Peyer's patch (tissue), 4 donors: ENCODE measurements around the gene ELOVL5. TPM values are rescaled to one million over a fixed set of nuclear protein-coding genes. Genes with fewer than 3 reads are reported as not detected.

ENCODE experiments used
- DNase-seq, 3 donors: peaks; one replicate each; pipeline ENCODE4 v3.0.0-alpha.2; 2017 to 2019
- H3K27ac ChIP-seq, 4 donors: fragments of 200-600 bp; sonication (generic); one replicate each; pipeline ENCODE4 v1.5.1; 2016 to 2019
- H3K27me3 ChIP-seq, 2 donors: fragments of 200-600 bp; sonication (generic); one replicate each; pipeline ENCODE4 v1.5.1; 2019
- H3K36me3 ChIP-seq, 3 donors: fragments of 200-600 bp; sonication (generic); one replicate each; pipeline ENCODE4 v1.5.1; 2016 to 2019
- H3K4me1 ChIP-seq, 4 donors: fragments of 200-600 bp; sonication (generic); one replicate each; pipeline ENCODE4 v1.5.1; 2016 to 2019
- H3K4me3 ChIP-seq, 4 donors: fragments of 200-600 bp; sonication (generic); 1 replicate in 3 of 4; 2 replicates in 1 of 4; pipeline ENCODE4 v1.5.1; 2016 to 2019; ENCODE audit warnings: mild to moderate bottlenecking in 1 of 4
- H3K9me3 ChIP-seq, 4 donors: fragments of 200-600 bp; sonication (generic); one replicate each; pipeline ENCODE4 v1.5.1; 2016 to 2019; ENCODE audit warnings: mild to moderate bottlenecking in 1 of 4
- POLR2A ChIP-seq, 2 donors: fragments of 450-650 bp; IDR thresholded peaks; one replicate each; pipeline ENCODE4 v1.5.1; 2017; ENCODE audit warnings: antibody characterized with exemption in 2 of 2, mild to moderate bottlenecking in 2 of 2, moderate library complexity in 2 of 2
- total RNA-seq, 4 donors: library from RNA; depleted of rRNA; stranded (reverse); fragments of >200 nt; gene quantifications; one replicate each; pipeline ENCODE4 v1.1.0, GENCODE V29; 2016
- TF ChIP-seq, protein P1 (sequence below), 6 experiments: fragments of 450-650 bp in 4 of 6; fragments of 200-600 bp in 2 of 6; sonication (generic) in 1 of 6; IDR thresholded peaks; one replicate each; pipeline ENCODE4 v1.5.1; 2017 to 2019; ENCODE audit warnings: antibody characterized with exemption in 6 of 6, mild to moderate bottlenecking in 3 of 6, moderate library complexity in 1 of 6

The ELOVL5 gene
- total RNA-seq, 4 donors from 2014 or later = 40.3 to 101 (median 78.6) TPM

DNA sequence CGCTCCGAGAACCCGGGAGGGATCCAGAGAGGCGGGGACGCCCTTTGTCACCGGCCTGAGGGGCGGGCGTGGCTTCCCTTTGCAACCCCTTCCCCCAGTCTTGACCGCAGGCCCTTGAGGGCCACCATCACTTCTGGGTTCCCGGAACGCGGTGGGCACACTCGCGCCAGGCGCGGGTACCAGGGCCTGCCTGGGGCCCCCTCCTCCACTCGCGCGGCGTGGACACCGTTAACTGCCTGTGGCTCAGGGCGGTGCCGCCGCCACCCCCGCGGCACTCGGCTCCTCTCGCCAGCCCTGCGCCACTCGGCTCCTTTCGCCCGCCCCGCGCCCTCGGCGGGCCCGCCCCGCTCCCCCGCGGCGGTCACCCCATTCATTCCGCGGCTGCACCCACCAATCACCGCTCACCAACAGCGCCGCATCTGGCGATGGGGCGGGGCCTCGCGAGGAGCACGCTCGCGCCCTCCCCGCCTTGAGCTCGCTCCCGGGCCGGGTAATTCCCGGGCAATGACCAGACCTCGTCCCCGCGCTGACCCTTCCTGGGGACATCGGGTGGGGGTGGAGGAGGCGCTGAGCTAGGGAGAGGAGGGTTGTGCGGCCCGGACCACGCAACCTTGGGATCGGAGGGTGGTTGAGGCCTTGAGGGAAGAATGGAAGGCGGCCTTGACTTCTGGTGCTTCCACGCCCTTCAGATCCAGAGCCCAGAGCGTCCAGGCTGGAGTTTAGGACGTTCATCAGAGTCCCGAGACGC, 10.5 kb upstream of the ELOVL5 start:
- Histone ChIP-seq H3K36me3 (no peaks in the 10 kb centered on the region), H3K4me1 (peaks cover 0 to 13% (median 5%) of the 10 kb centered on the region in 4 donors), H3K27me3 (no peaks in the 10 kb centered on the region), H3K27ac (peak overlapping the region; percentile 88 to 98 (median 94)), H3K4me3 (peak overlapping the region; percentile 51 to 75 (median 66)), H3K9me3 (no peaks in the 10 kb centered on the region)
- peak; percentile 68 to 80 for TF ChIP-seq POLR2A (IDR thresholded peaks at IDR 0.05)
- TF ChIP-seq, protein P1, sequence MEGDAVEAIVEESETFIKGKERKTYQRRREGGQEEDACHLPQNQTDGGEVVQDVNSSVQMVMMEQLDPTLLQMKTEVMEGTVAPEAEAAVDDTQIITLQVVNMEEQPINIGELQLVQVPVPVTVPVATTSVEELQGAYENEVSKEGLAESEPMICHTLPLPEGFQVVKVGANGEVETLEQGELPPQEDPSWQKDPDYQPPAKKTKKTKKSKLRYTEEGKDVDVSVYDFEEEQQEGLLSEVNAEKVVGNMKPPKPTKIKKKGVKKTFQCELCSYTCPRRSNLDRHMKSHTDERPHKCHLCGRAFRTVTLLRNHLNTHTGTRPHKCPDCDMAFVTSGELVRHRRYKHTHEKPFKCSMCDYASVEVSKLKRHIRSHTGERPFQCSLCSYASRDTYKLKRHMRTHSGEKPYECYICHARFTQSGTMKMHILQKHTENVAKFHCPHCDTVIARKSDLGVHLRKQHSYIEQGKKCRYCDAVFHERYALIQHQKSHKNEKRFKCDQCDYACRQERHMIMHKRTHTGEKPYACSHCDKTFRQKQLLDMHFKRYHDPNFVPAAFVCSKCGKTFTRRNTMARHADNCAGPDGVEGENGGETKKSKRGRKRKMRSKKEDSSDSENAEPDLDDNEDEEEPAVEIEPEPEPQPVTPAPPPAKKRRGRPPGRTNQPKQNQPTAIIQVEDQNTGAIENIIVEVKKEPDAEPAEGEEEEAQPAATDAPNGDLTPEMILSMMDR (IDR thresholded peaks at IDR 0.05) = no peak
- peak; percentile 94 to 98 (median 97) for DNase-seq

- peak in 2 of 3 donors; percentile 60 to 75 for DNase-seq
- Histone ChIP-seq H3K4me3 (peak overlapping the region; percentile 51 to 75 (median 66)), H3K36me3 (no peaks in the 10 kb centered on the region), H3K27ac (peak overlapping the region; percentile 88 to 98 (median 94)), H3K4me1 (peaks cover 0 to 13% (median 5%) of the 10 kb centered on the region in 4 donors), H3K27me3 (no peaks in the 10 kb centered on the region), H3K9me3 (no peaks in the 10 kb centered on the region)
- TF ChIP-seq POLR2A (IDR thresholded peaks at IDR 0.05) = no peak
These were observed 9.8 kb upstream of the ELOVL5 start for GRCh38 chr6:53358440-53359094.

DNA sequence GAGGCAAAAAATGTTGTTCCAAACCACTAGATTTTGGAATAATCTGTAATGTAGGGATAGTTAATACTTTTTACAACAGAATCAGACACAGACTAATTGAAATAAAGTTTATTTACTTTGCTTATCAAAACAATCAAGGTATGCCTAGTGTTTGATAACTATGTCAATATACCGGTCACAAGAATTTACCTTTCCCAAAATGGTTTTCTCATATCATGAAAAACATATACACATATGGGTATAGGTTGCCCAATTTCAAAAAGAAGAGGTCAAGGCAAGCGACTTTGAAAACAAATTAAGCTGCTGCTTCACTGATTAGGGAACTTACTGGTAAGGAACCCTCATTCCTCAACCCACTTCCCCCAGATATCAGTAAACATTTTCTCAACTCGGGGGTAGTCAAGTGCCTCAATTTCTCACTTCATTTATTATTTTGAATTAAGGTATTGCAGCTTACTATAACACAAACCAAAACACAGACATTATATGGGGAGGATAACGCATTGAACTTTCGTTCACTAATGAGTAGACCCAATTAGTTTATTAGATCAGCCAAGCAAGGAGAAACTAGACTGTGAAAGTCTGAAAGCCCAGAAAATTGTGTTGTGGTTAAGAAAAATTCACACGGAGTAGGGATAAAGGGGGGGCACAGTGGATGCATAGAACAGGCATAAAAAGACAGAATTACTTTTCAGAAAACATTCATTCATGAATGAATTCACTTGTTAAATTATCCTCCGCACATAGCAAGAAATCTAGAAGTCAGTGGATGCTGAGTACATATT, 9.0 kb upstream of the ELOVL5 start:
- H3K27ac ChIP-seq = peak overlapping the region; percentile 88 to 98 (median 94)
- H3K27me3 ChIP-seq = no peaks in the 10 kb centered on the region
- H3K36me3 ChIP-seq = no peaks in the 10 kb centered on the region
- no peak overlapping the region for H3K4me3 ChIP-seq
- peaks cover 0 to 13% (median 5%) of the 10 kb centered on the region in 4 donors for H3K4me1 ChIP-seq
- no peak for TF ChIP-seq POLR2A (IDR thresholded peaks at IDR 0.05)
- TF ChIP-seq, protein P1 (IDR thresholded peaks at IDR 0.05) = no peak
- no peak for DNase-seq
- no peaks in the 10 kb centered on the region for H3K9me3 ChIP-seq

DNA sequence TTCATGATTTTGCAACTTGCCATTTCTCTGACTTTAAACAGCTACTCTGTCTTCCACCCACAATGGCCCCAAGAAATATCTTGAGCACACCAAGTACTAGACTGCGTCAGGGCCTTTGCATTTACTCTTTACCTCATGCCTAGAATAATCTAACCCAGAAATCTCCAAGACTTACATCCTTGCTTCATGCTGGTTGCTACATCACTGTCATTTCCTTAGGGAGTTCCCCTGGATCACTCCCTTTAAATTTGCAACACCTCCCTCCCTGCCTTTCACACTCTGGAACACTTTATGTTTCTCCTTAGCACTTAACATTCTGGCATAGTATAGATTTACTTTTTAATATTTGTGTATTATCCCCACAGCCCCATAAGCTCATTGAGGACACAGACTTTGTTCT, 4.9 kb upstream of the ELOVL5 start:
- peaks cover 0 to 14% (median 5%) of the 10 kb centered on the region in 4 donors for H3K4me1 ChIP-seq
- no peaks in the 10 kb centered on the region for H3K36me3 ChIP-seq
- no peaks in the 10 kb centered on the region for H3K9me3 ChIP-seq
- H3K27ac ChIP-seq = no peak overlapping the region
- DNase-seq = no peak
- TF ChIP-seq, protein P1 (IDR thresholded peaks at IDR 0.05) = no peak
- TF ChIP-seq POLR2A (IDR thresholded peaks at IDR 0.05) = no peak
- H3K4me3 ChIP-seq = no peak overlapping the region
- H3K27me3 ChIP-seq = no peaks in the 10 kb centered on the region

DNA sequence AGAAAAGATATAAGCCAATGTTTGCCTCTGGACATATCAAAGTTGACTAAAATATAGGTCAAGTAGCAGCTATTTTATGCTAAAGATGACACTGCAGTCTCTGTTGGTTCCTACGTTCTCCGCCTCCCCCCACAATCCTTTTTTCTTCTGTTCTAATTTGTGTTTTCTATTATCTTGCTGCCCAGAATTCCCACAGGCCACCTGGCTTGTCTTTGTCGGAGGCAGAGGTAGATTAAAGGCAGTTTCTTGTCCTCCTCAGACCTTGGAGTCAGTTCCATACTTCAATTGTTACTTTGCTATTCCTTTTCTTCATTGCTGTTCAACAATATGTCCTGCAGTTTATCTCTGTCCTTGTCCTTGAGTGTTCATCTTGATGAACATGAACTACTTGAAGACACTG, 3.6 kb upstream of the ELOVL5 start:
- no peaks in the 10 kb centered on the region for H3K27me3 ChIP-seq
- H3K36me3 ChIP-seq = no peaks in the 10 kb centered on the region
- peaks cover 0 to 5% (median 2%) of the 10 kb centered on the region in 4 donors for H3K4me1 ChIP-seq
- no peak for TF ChIP-seq POLR2A (IDR thresholded peaks at IDR 0.05)
- TF ChIP-seq, protein P1 (IDR thresholded peaks at IDR 0.05) = no peak
- H3K27ac ChIP-seq = no peak overlapping the region
- no peak overlapping the region for H3K4me3 ChIP-seq
- no peak for DNase-seq
- no peaks in the 10 kb centered on the region for H3K9me3 ChIP-seq
